Activated T-cell treated with anti-CD3 and anti-CD28 coated beads, Interleukin-2, amount 50 U/mL, for 4 hours (primary cell): ENCODE measurements around the gene BSN. TPM values are rescaled to one million over a fixed set of nuclear protein-coding genes. Genes with fewer than 3 reads are reported as not detected.
"Not testable (repeated sequence)": the region's sequence is repeated elsewhere in the genome, so short reads cannot be mapped to it uniquely, and the experiment has no call there.

ENCODE experiments used
- ATAC-seq, 2 donors: fragments of 200-7000 bp; cut with Tn5 transposase; one replicate each; pipeline ENCODE4 v1.10.0; 2021
- DNase-seq: peaks from one replicate; pipeline ENCODE4 v3.0.0-alpha.2; 2020
- H3K27me3 Mint-ChIP-seq: one replicate; pipeline ENCODE4 v1.8.0; 2021; ENCODE audit warnings: low read depth, mixed read lengths
- H3K36me3 Mint-ChIP-seq: one replicate; pipeline ENCODE4 v1.8.0; 2022; ENCODE audit warnings: mixed read lengths; ENCODE audit not compliant: insufficient read depth
- H3K4me1 Mint-ChIP-seq: one replicate; pipeline ENCODE4 v1.8.0; 2021; ENCODE audit warnings: low read depth, mixed read lengths
- H3K4me3 Mint-ChIP-seq: one replicate; pipeline ENCODE4 v1.8.0; 2021; ENCODE audit warnings: mild to moderate bottlenecking, moderate library complexity, mixed read lengths
- H3K9me3 Mint-ChIP-seq: one replicate; pipeline ENCODE4 v1.8.0; 2021; ENCODE audit warnings: mixed read lengths
- total RNA-seq, 3 donors: library from RNA; stranded (reverse); gene quantifications; one replicate each; pipeline ENCODE4 v1.2.1, GENCODE V29; 2021

Gene BSN
- total RNA-seq, 3 donors from 2014 or later: 0.30 to 0.86 (median 0.40) TPM

- DNase-seq, H3K9me3 Mint-ChIP-seq, H3K27me3 Mint-ChIP-seq, H3K36me3 Mint-ChIP-seq, ATAC-seq, H3K4me3 Mint-ChIP-seq: not testable (repeated sequence)
- peaks cover 14% of the 10 kb centered on the region for H3K4me1 Mint-ChIP-seq
Observed at GRCh38 chr3:49695350-49696015, 141.2 kb downstream of the BSN start.

DNA sequence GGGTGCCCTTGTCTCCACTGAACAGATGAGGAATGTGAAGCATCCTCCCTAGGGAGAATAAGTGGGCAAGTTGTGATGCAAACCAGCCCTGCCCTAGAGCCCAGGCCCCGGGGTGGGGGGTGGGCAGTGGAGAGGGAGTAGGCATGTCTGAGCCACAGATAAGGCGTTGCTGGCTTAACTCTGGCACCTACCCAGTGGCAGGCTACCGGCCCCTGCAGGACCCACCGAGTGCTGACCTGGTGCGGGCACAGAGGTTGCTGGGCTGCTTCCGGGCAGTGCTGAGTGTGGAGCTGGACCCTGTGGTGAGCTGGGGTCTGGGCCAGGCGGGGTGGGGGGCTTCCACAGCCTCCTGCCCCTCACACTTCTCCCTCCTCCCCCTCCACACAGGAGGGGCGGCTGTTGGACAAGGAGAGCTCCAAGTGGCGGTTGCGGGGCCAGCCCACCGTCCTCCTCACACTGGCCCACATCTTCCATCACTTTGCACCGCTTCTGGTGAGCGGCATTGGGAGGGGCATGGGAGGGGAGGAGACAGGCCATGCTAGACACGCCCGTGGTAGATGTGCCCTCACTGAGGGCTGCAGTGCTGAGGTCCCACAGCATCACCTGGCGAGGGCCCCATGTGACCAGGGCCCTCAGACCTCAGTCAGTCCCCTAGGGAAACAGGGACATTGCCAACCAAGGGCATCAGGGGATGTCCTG lies 145.2 kb downstream of the BSN start:
- ATAC-seq: no peak
- no peak overlapping the region for H3K4me3 Mint-ChIP-seq
- no peaks in the 10 kb centered on the region for H3K9me3 Mint-ChIP-seq
- peaks cover 2% of the 10 kb centered on the region for H3K4me1 Mint-ChIP-seq
- no peaks in the 10 kb centered on the region for H3K27me3 Mint-ChIP-seq
- no peak for DNase-seq
- peaks cover 7% of the 10 kb centered on the region for H3K36me3 Mint-ChIP-seq

GRCh38 chr3:49700014-49700413 lies 145.7 kb downstream of the BSN start:
- Mint-ChIP-seq H3K27me3 (no peaks in the 10 kb centered on the region), H3K9me3 (no peaks in the 10 kb centered on the region), H3K4me1 (peaks cover 2% of the 10 kb centered on the region), H3K36me3 (peaks cover 7% of the 10 kb centered on the region), H3K4me3 (no peak overlapping the region)
- DNase-seq (no peak), ATAC-seq (no peak)

- H3K9me3 Mint-ChIP-seq: no peaks in the 10 kb centered on the region
- ATAC-seq (no peak), DNase-seq (no peak)
- peaks cover 2% of the 10 kb centered on the region for H3K4me1 Mint-ChIP-seq
- H3K27me3 Mint-ChIP-seq: no peaks in the 10 kb centered on the region
- peaks cover 7% of the 10 kb centered on the region for H3K36me3 Mint-ChIP-seq
- no peak overlapping the region for H3K4me3 Mint-ChIP-seq
Observed at GRCh38 chr3:49700453-49701128, 146.3 kb downstream of the BSN start.

DNA sequence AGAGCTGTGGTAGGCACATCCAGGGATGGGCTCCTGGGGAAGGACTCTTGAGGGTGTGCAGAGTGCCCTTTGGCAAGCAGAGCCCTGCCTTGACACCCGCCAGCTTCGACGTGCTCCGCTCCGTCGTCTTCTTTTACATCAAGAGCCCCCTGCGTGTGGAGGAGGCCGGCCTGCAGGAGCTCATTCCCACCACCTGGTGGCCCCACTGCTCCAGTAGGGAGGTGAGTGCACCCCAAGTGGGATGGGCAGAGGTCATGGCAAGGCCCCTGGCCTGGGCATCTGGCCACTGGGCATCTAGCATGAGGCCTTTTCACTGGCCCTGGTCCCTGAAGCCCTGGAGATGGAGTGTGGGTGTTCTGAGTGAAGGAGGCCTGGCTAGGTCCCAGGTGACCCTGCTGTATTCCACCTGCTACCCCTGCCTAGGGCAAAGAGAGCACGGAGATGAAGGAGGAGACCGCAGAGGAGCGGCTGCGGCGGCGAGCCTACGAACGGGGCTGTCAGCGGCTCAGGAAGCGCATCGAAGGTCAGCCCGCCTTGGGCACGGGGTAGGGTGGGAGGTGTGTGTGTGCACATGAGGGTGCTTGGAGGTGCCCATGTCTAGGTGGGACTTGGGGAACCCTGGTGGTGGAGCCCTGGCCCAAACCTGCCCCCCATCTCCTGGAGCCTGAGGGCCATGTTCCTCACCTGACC lies 147.3 kb downstream of the BSN start:
- peaks cover 7% of the 10 kb centered on the region for H3K36me3 Mint-ChIP-seq
- no peaks in the 10 kb centered on the region for H3K27me3 Mint-ChIP-seq
- no peak overlapping the region for H3K4me3 Mint-ChIP-seq
- H3K9me3 Mint-ChIP-seq: no peaks in the 10 kb centered on the region
- peaks cover 2% of the 10 kb centered on the region for H3K4me1 Mint-ChIP-seq
- DNase-seq (no peak), ATAC-seq (no peak)

DNA sequence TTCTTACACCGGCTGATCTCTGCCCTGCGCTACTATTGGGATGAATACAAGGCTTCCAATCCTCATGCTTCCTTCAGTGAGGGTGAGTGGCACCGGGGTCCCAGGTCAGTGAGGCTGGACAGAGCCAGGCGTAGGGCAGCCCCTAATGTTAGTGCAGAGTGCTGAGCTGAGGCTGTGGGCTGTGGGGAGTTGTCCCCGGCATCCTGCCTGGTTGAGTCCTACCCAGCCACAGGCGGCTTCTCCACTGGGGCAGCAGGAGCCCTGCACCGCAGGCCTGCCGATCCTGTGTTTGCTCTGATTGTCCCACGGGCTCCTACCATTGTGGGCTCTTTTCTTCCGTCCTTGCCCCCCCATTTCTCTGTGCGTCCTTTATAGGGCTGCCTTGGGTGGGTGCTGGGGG lies 148.4 kb downstream of the BSN start:
- Mint-ChIP-seq H3K4me3 (no peak overlapping the region), H3K9me3 (no peaks in the 10 kb centered on the region), H3K27me3 (no peaks in the 10 kb centered on the region), H3K4me1 (peaks cover 2% of the 10 kb centered on the region), H3K36me3 (peaks cover 7% of the 10 kb centered on the region)
- DNase-seq (no peak), ATAC-seq (no peak)

DNA sequence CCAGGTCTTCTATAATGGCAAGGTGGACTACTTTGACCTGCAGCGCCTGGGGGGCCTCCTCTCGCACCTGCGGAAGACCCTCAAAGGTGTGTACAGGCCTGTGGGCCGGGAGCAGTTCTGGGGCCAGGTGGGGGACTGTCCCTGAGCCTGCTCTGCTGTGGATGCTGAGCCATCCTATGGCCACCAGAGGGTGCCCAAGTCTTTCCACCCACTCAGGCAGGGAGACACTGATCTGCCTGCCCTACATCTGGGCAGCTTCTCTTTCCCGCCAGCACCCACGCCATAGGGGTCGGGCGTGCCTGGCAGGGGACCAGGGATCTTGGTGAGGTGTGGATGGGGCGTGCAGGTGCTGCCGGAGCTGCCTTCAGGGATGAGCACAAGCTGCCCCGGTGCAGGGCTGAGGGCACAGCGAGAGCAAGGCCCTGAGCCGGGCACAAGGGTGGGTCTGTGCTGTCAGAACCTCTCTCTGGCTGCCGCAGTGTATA lies 149.2 kb downstream of the BSN start:
- peak; percentile 59 for DNase-seq
- Mint-ChIP-seq H3K4me3 (no peak overlapping the region), H3K4me1 (peaks cover 2% of the 10 kb centered on the region), H3K27me3 (no peaks in the 10 kb centered on the region), H3K36me3 (peaks cover 7% of the 10 kb centered on the region), H3K9me3 (no peaks in the 10 kb centered on the region)
- ATAC-seq: peak; percentile 97 to 98

DNA sequence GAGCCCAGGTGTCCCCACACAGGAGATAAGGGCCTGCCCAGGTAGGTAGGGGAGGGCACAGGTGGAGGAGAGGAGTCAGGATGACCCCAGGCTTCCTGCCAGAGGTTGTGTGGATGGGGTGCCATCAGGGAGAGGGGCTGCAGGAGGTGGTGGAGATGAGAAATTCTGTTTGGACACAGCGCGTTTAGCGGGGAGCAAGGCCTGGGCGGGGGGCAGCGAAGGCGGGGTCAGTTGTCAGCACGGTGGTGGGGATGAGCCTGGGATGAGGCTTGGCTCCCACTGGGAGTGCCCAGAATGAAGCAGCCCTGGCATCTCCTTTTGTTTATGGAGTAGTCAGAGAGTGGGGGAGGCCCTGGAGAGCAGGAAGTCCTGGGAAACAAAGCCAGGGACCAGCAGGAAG lies 149.7 kb downstream of the BSN start:
- ATAC-seq (no peak), DNase-seq (no peak)
- H3K36me3 Mint-ChIP-seq: peaks cover 8% of the 10 kb centered on the region
- peaks cover 2% of the 10 kb centered on the region for H3K4me1 Mint-ChIP-seq
- no peak overlapping the region for H3K4me3 Mint-ChIP-seq
- no peaks in the 10 kb centered on the region for H3K27me3 Mint-ChIP-seq
- no peaks in the 10 kb centered on the region for H3K9me3 Mint-ChIP-seq

GRCh38 chr3:49704629-49705028 lies 150.4 kb downstream of the BSN start:
- no peak for ATAC-seq
- H3K9me3 Mint-ChIP-seq: no peaks in the 10 kb centered on the region
- peaks cover 2% of the 10 kb centered on the region for H3K4me1 Mint-ChIP-seq
- peaks cover 8% of the 10 kb centered on the region for H3K36me3 Mint-ChIP-seq
- no peak for DNase-seq
- H3K27me3 Mint-ChIP-seq: no peaks in the 10 kb centered on the region
- H3K4me3 Mint-ChIP-seq: no peak overlapping the region

DNA sequence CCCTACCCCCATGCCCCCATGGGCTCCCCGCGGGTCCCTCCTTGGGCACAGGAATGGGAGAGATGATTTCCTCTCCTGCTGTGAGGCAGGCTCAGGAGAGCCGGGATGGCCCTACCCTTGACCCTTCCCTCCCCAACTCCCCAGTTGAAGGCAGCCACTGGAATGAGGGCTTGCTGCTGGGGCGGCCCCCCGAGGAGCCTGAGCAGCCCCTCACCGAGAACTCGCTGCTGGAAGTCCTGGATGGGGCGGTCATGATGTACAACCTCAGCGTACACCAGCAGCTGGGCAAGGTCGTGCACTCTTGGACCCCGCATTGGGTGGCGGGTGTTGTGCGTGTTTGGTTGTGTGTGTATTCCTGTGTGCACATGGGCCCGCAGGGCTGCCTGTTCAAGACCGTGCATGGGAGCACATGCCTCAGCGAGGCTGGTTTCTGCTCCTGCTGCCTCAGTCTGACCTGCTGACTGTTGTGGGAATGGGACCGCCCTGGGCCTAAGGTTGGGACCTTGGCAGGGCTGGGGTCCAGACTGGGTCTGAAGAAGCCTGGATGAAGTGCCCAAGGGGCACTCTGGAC lies 151.2 kb downstream of the BSN start:
- Mint-ChIP-seq H3K27me3 (no peaks in the 10 kb centered on the region), H3K36me3 (peaks cover 5% of the 10 kb centered on the region), H3K9me3 (no peaks in the 10 kb centered on the region), H3K4me3 (no peak overlapping the region), H3K4me1 (peaks cover 2% of the 10 kb centered on the region)
- no peak for ATAC-seq
- no peak for DNase-seq

GRCh38 chr3:49706456-49707112 lies 152.3 kb downstream of the BSN start:
- Mint-ChIP-seq H3K27me3 (no peaks in the 10 kb centered on the region), H3K4me1 (peaks cover 2% of the 10 kb centered on the region), H3K36me3 (peaks cover 5% of the 10 kb centered on the region), H3K9me3 (no peaks in the 10 kb centered on the region), H3K4me3 (no peak overlapping the region)
- ATAC-seq (no peak), DNase-seq (no peak)

DNA sequence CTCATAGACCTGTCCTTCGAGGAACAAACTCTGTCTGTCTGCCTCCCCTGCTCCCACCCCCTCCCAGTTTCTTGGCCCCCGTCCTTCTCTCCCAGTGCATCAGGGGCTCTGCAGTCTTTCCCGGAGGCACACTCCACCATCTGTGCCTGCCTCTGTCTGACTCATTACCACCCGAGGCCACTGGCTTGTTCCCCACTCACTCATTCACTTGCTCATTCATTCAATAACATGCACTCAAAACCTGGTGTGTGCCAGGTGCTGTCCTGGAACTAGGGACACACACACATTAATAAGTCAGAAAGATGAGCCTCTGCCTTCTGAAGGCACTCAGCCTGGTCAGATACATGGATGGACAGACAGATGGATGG lies 152.8 kb downstream of the BSN start:
- Mint-ChIP-seq H3K4me3 (no peak overlapping the region), H3K36me3 (peaks cover 5% of the 10 kb centered on the region), H3K9me3 (no peaks in the 10 kb centered on the region), H3K4me1 (peaks cover 4% of the 10 kb centered on the region), H3K27me3 (no peaks in the 10 kb centered on the region)
- ATAC-seq: no peak
- no peak for DNase-seq

DNA sequence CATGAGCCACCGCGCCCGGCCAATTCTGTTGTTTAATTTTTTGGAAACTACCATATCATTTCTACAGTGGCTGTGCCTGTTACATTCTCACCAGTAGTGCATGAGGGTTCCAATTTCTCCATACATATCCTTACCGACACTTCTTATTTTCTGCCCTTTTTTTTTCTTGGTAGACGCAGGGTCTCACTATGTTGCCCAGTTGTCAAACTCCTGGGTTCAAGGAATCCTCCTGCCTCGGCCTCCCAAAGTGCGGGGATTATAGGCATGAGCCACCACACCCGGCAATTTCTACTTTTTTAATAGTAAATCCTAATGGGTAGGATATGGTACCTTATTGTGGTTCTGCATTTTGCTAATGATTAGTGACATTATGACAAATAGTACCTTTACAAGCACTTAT lies 155.6 kb downstream of the BSN start:
- Mint-ChIP-seq H3K4me1 (peaks cover 8% of the 10 kb centered on the region), H3K9me3 (no peaks in the 10 kb centered on the region), H3K4me3 (no peak overlapping the region), H3K27me3 (no peaks in the 10 kb centered on the region), H3K36me3 (peaks cover 5% of the 10 kb centered on the region)
- ATAC-seq (no peak), DNase-seq (no peak)

DNA sequence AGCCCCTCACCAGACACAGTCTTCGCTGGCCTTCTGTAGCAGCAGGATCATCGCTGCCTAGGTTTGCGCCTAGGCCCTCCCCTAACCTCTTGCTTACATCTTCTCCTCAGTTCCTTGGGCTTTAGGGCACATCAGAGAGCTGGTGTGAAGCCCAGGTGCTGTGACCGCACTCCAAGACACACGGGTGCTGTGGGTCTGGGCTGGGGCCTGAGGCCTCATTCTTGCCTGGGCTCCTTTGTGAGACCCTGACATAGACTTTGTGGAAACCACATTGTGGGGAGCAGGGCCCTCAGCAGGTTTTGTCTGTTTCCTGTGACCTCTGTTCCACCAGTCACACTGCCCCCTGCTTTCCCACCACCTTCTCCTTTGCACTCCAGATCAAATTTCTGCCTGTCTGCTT lies 157.2 kb downstream of the BSN start:
- Mint-ChIP-seq H3K27me3 (no peaks in the 10 kb centered on the region), H3K36me3 (peaks cover 5% of the 10 kb centered on the region), H3K4me1 (peaks cover 8% of the 10 kb centered on the region), H3K9me3 (no peaks in the 10 kb centered on the region), H3K4me3 (no peak overlapping the region)
- ATAC-seq (no peak), DNase-seq (no peak)
